ENCODE data around the gene ZMAT2. TPM values are rescaled to one million over a fixed set of nuclear protein-coding genes. Genes with fewer than 3 reads are reported as not detected.
"Not testable (repeated sequence)": the region's sequence is repeated elsewhere in the genome, so short reads cannot be mapped to it uniquely, and the experiment has no call there.

The ZMAT2 gene
- total and polyA plus RNA-seq, 12 donors = 24.6 to 122 (median 51.6) TPM

GRCh38 chr5:140718266-140718592 lies 18.0 kb downstream of the ZMAT2 start:
- Histone ChIP-seq H3K4me3 (peak overlapping the region in 2 of 4 donors; percentile 37 to 38), H3K27me3 (no peaks in the 10 kb centered on the region), H3K4me1 (replicated peaks in 1 of 2) (no peaks in the 10 kb centered on the region), H3K9me3 (replicated peaks in 1 of 3) (no peaks in the 10 kb centered on the region), H3K36me3 (replicated peaks in 1 of 2) (no peaks in the 10 kb centered on the region), H3K27ac (peak overlapping the region; percentile 10 to 85 (median 72))
- intact Hi-C loops (cut with DNase I) = loop anchor here in 1 of 2 donors (10.0 kb wide), 1 partner anchor 353 kb away; the partner anchor contains the start of gene SLC4A9
- 49 to 69% (median 60%) methylated on average over 7 of the region's 7 CpGs for WGBS, 4 donors
- TF ChIP-seq POLR2A (IDR thresholded peaks at IDR 0.05) (no peak), CTCF (IDR thresholded peaks at IDR 0.05) (no peak)
- DNase-seq = no peak

- DNase-seq; H3K4me1 ChIP-seq (replicated peaks in 1 of 2); H3K4me3 ChIP-seq; intact Hi-C loops (cut with DNase I); H3K36me3 ChIP-seq (replicated peaks in 1 of 2); H3K27me3 ChIP-seq; H3K9me3 ChIP-seq (replicated peaks in 1 of 3); H3K27ac ChIP-seq: not testable (repeated sequence)
- WGBS, 4 donors = 51 to 58% (median 54%) methylated on average over 6 of the region's 6 CpGs
Observed at GRCh38 chr5:140720738-140721137, 20.5 kb downstream of the ZMAT2 start.

GRCh38 chr5:140721395-140721794 lies 21.1 kb downstream of the ZMAT2 start:
- H3K4me3 ChIP-seq; intact Hi-C loops (cut with DNase I); H3K9me3 ChIP-seq (replicated peaks in 1 of 3); H3K4me1 ChIP-seq (replicated peaks in 1 of 2); DNase-seq; H3K27ac ChIP-seq; H3K27me3 ChIP-seq; H3K36me3 ChIP-seq (replicated peaks in 1 of 2): not testable (repeated sequence)
- 77 to 85% (median 79%) methylated on average over 5 of the region's 5 CpGs for WGBS, 4 donors

GRCh38 chr5:140725799-140726471 lies 25.7 kb downstream of the ZMAT2 start:
- Histone ChIP-seq H3K4me1 (replicated peaks in 1 of 2) (no peaks in the 10 kb centered on the region), H3K4me3 (peak overlapping the region in 1 of 4 donors; percentile 29), H3K27me3 (no peaks in the 10 kb centered on the region), H3K36me3 (replicated peaks in 1 of 2) (no peaks in the 10 kb centered on the region), H3K27ac (peak overlapping the region in 2 of 5 donors; percentile 31 to 68), H3K9me3 (replicated peaks in 1 of 3) (no peaks in the 10 kb centered on the region)
- DNase-seq = peak; percentile 77 to 95 (median 82)
- 7 to 14% (median 9%) methylated on average over 23 of the region's 23 CpGs for WGBS, 4 donors
- TF ChIP-seq POLR2A (IDR thresholded peaks at IDR 0.05) (peak in 1 of 2 donors; percentile 64), CTCF (IDR thresholded peaks at IDR 0.05) (no peak)
- intact Hi-C loops (cut with DNase I) = no loop called here

GRCh38 chr5:140733098-140733497 lies 32.9 kb downstream of the ZMAT2 start:
- Histone ChIP-seq H3K4me1 (replicated peaks in 1 of 2) (no peaks in the 10 kb centered on the region), H3K36me3 (replicated peaks in 1 of 2) (no peaks in the 10 kb centered on the region), H3K4me3 (no peak overlapping the region), H3K9me3 (replicated peaks in 1 of 3) (no peaks in the 10 kb centered on the region), H3K27ac (no peak overlapping the region), H3K27me3 (peaks cover 2% of the 10 kb centered on the region)
- 40 to 70% (median 58%) methylated on average over 4 of the region's 4 CpGs for WGBS, 4 donors
- no peak for DNase-seq
- TF ChIP-seq CTCF (IDR thresholded peaks at IDR 0.05) (no peak), POLR2A (IDR thresholded peaks at IDR 0.05) (no peak)
- intact Hi-C loops (cut with DNase I) = no loop called here

Measured in adrenal gland (tissue), 12 donors.